GM06990 (cell line): ENCODE data around the gene TTC28.

Experiments used
- DNase-seq: peaks from one replicate; pipeline ENCODE4 v3.0.0-alpha.2; 2011; ENCODE audit not compliant: insufficient read length; ENCODE audit errors: extremely low read depth
- H3K27me3 ChIP-seq: replicated peaks from 2 replicates; pipeline ENCODE4 v1.6.0; 2011; ENCODE audit warnings: low read length; ENCODE audit not compliant: control insufficient read depth, insufficient read depth
- H3K36me3 ChIP-seq: 2 replicates; pipeline ENCODE4 v1.5.1; 2011; ENCODE audit warnings: low read length; ENCODE audit not compliant: control insufficient read depth, insufficient read depth
- H3K4me3 ChIP-seq: replicated peaks from 2 replicates; pipeline ENCODE4 v1.5.1; 2011; ENCODE audit warnings: low read depth, mild to moderate bottlenecking, control low read depth, low read length
- CTCF ChIP-seq: IDR thresholded peaks from 2 replicates; pipeline ENCODE4 v1.5.1; 2011; ENCODE audit warnings: low read length, control low read depth, mild to moderate bottlenecking, inconsistent platforms; ENCODE audit not compliant: insufficient read depth, poor library complexity, severe bottlenecking

TTC28 gene

GRCh38 chr22:27996981-27997380, 682.7 kb downstream of the TTC28 start:
- TF ChIP-seq CTCF = no peak
- DNase-seq = no peak
- Histone ChIP-seq H3K4me3 (no peak overlapping the region), H3K36me3 (no peaks in the 10 kb centered on the region), H3K27me3 (no peaks in the 10 kb centered on the region)

GRCh38 chr22:27996529-27996925, 683.1 kb downstream of the TTC28 start:
- no peak for DNase-seq
- no peak for TF ChIP-seq CTCF
- no peaks in the 10 kb centered on the region for H3K36me3 ChIP-seq
- H3K27me3 ChIP-seq = no peaks in the 10 kb centered on the region
- no peak overlapping the region for H3K4me3 ChIP-seq

- DNase-seq = no peak
- no peak for TF ChIP-seq CTCF
- no peaks in the 10 kb centered on the region for H3K27me3 ChIP-seq
- no peak overlapping the region for H3K4me3 ChIP-seq
- H3K36me3 ChIP-seq = no peaks in the 10 kb centered on the region
Measured at GRCh38 chr22:27995801-27996528, 683.7 kb downstream of the TTC28 start.

GRCh38 chr22:27994481-27995331, 684.9 kb downstream of the TTC28 start:
- TF ChIP-seq CTCF = no peak
- no peak for DNase-seq
- Histone ChIP-seq H3K4me3 (no peak overlapping the region), H3K36me3 (no peaks in the 10 kb centered on the region), H3K27me3 (no peaks in the 10 kb centered on the region)

GRCh38 chr22:27993774-27994350, 685.8 kb downstream of the TTC28 start:
- no peaks in the 10 kb centered on the region for H3K36me3 ChIP-seq
- DNase-seq = no peak
- H3K27me3 ChIP-seq = no peaks in the 10 kb centered on the region
- H3K4me3 ChIP-seq = no peak overlapping the region
- TF ChIP-seq CTCF = no peak
